H9 (cell line): ENCODE results near the gene SOX30. TPM values are rescaled to one million over a fixed set of nuclear protein-coding genes. Genes with fewer than 3 reads are reported as not detected.

ENCODE experiments used
- DNase-seq: peaks from one replicate; pipeline ENCODE4 v3.0.0-alpha.2; 2017
- H2AFZ ChIP-seq: one replicate; pipeline ENCODE4 v1.6.1; 2013; ENCODE audit warnings: mild to moderate bottlenecking, low read length, control low read depth, moderate library complexity
- H2AK5ac ChIP-seq: 2 replicates; pipeline ENCODE4 v1.6.1; 2013; ENCODE audit warnings: low read length, control low read depth, mixed read lengths; ENCODE audit not compliant: insufficient read length
- H2BK120ac ChIP-seq: one replicate; pipeline ENCODE4 v1.6.1; 2013; ENCODE audit warnings: low read depth, mild to moderate bottlenecking, low read length, control low read depth, inconsistent platforms; ENCODE audit not compliant: poor library complexity, severe bottlenecking
- H2BK12ac ChIP-seq: 2 replicates; pipeline ENCODE4 v1.6.1; 2013; ENCODE audit warnings: low read length, control low read depth, mixed read lengths, low read depth; ENCODE audit not compliant: insufficient read length
- H2BK15ac ChIP-seq: 2 replicates; pipeline ENCODE4 v1.6.1; 2013; ENCODE audit warnings: low read depth, low read length, control low read depth
- H2BK20ac ChIP-seq: one replicate; pipeline ENCODE4 v1.6.1; 2013; ENCODE audit warnings: low read depth, mild to moderate bottlenecking, low read length, control low read depth, inconsistent platforms; ENCODE audit not compliant: poor library complexity, severe bottlenecking
- H2BK5ac ChIP-seq: 2 replicates; pipeline ENCODE4 v1.6.1; 2013; ENCODE audit warnings: low read length, control low read depth, mixed read lengths; ENCODE audit not compliant: insufficient read length
- H3K14ac ChIP-seq: 2 replicates; pipeline ENCODE4 v1.6.1; 2013; ENCODE audit warnings: low read length, control low read depth; ENCODE audit not compliant: insufficient read depth
- H3K18ac ChIP-seq: 2 replicates; pipeline ENCODE4 v1.6.1; 2013; ENCODE audit warnings: low read depth, mild to moderate bottlenecking, mixed read lengths, low read length, control low read depth; ENCODE audit not compliant: insufficient read length
- H3K23ac ChIP-seq: 2 replicates; pipeline ENCODE4 v1.6.1; 2013; ENCODE audit warnings: low read length, control low read depth, mixed read lengths, low read depth; ENCODE audit not compliant: insufficient read length
- H3K23me2 ChIP-seq: 2 replicates; pipeline ENCODE4 v1.6.1; 2013; ENCODE audit warnings: low read depth, mild to moderate bottlenecking, mixed read lengths, low read length, control low read depth; ENCODE audit not compliant: insufficient read length, poor library complexity, severe bottlenecking
- H3K27ac ChIP-seq: 2 replicates; pipeline ENCODE4 v1.5.1; 2013; ENCODE audit warnings: low read length, control low read depth, mixed read lengths, low read depth; ENCODE audit not compliant: insufficient read length
- H3K27me3 ChIP-seq: 2 replicates; pipeline ENCODE4 v1.6.1; 2013; ENCODE audit warnings: low read length, control low read depth, inconsistent platforms; ENCODE audit not compliant: insufficient read depth
- H3K4ac ChIP-seq: 2 replicates; pipeline ENCODE4 v1.6.1; 2013; ENCODE audit warnings: low read depth, mild to moderate bottlenecking, control low read depth, inconsistent platforms, low read length, moderate library complexity
- H3K4me1 ChIP-seq: 2 replicates; pipeline ENCODE4 v1.6.1; 2013; ENCODE audit warnings: low read length, control low read depth, inconsistent platforms; ENCODE audit not compliant: insufficient read depth
- H3K4me2 ChIP-seq: 2 replicates; pipeline ENCODE4 v1.6.1; 2013; ENCODE audit warnings: low read length, control low read depth, mixed read lengths; ENCODE audit not compliant: insufficient read length, insufficient read depth
- H3K56ac ChIP-seq: 2 replicates; pipeline ENCODE4 v1.6.1; 2013; ENCODE audit warnings: low read depth, mild to moderate bottlenecking, mixed read lengths, low read length, control low read depth; ENCODE audit not compliant: insufficient read length
- H3K79me1 ChIP-seq: 2 replicates; pipeline ENCODE4 v1.6.1; 2013; ENCODE audit warnings: low read depth, mild to moderate bottlenecking, moderate library complexity, low read length, control low read depth, inconsistent platforms; ENCODE audit not compliant: insufficient read depth, poor library complexity, severe bottlenecking
- H3K79me2 ChIP-seq: 2 replicates; pipeline ENCODE4 v1.6.1; 2013; ENCODE audit warnings: low read length, control low read depth, inconsistent platforms; ENCODE audit not compliant: insufficient read depth
- H3K9ac ChIP-seq: 2 replicates; pipeline ENCODE4 v1.6.1; 2013; ENCODE audit warnings: low read length, control low read depth, mixed read lengths; ENCODE audit not compliant: insufficient read length; ENCODE audit errors: extremely low read depth
- H3K9me3 ChIP-seq: one replicate; pipeline ENCODE4 v1.6.1; 2013; ENCODE audit warnings: low read depth, low read length, inconsistent platforms; ENCODE audit not compliant: control insufficient read depth
- H3T11ph ChIP-seq: one replicate; pipeline ENCODE4 v1.6.1; 2013; ENCODE audit warnings: mild to moderate bottlenecking, low read length, control low read depth, inconsistent platforms
- H4K20me1 ChIP-seq: one replicate; pipeline ENCODE4 v1.6.1; 2013; ENCODE audit not compliant: control insufficient read depth, insufficient read length, insufficient read depth
- H4K5ac ChIP-seq: 2 replicates; pipeline ENCODE4 v1.6.1; 2013; ENCODE audit warnings: low read depth, mild to moderate bottlenecking, mixed read lengths, low read length, control low read depth; ENCODE audit not compliant: insufficient read length
- H4K8ac ChIP-seq: replicated peaks from 2 replicates; pipeline ENCODE4 v1.6.1; 2013; ENCODE audit warnings: low read length, control low read depth, mixed read lengths, low read depth; ENCODE audit not compliant: insufficient read length
- H4K91ac ChIP-seq: 2 replicates; pipeline ENCODE4 v1.6.1; 2013; ENCODE audit warnings: low read depth, mild to moderate bottlenecking, moderate library complexity, mixed read lengths, low read length, control low read depth; ENCODE audit not compliant: insufficient read length
- H3K27ac Mint-ChIP-seq, 3 experiments: 2 replicates in 2 of 3; 3 replicates in 1 of 3; pipeline ENCODE4 v1.8.0; 2020 to 2021; ENCODE audit warnings: mixed read lengths in 3 of 3, mild to moderate bottlenecking in 1 of 3, moderate library complexity in 1 of 3
- H3K27me3 Mint-ChIP-seq: 2 replicates; pipeline ENCODE4 v1.8.0; 2021; ENCODE audit warnings: low read depth, mild to moderate bottlenecking, moderate library complexity, mixed read lengths
- H3K36me3 Mint-ChIP-seq, 3 experiments: 2 replicates in 2 of 3; 3 replicates in 1 of 3; pipeline ENCODE4 v1.8.0; 2020 to 2021; ENCODE audit warnings: low read depth in 3 of 3, mixed read lengths in 3 of 3; ENCODE audit not compliant: insufficient read depth in 1 of 3
- H3K4me1 Mint-ChIP-seq, 2 experiments: 2 replicates each; pipeline ENCODE4 v1.8.0; 2020; ENCODE audit warnings: mixed read lengths in 2 of 2
- H3K4me3 Mint-ChIP-seq, 2 experiments: 2 replicates in 1 of 2; 3 replicates in 1 of 2; pipeline ENCODE4 v1.8.0; 2020 to 2021; ENCODE audit warnings: mild to moderate bottlenecking in 2 of 2, mixed read lengths in 2 of 2, moderate library complexity in 1 of 2
- H3K9me3 Mint-ChIP-seq, 2 experiments: 2 replicates in 1 of 2; 3 replicates in 1 of 2; pipeline ENCODE4 v1.8.0; 2020; ENCODE audit warnings: mild to moderate bottlenecking in 2 of 2, mixed read lengths in 2 of 2, moderate library complexity in 1 of 2
- CTCF ChIP-seq: fragments of 200-600 bp; sonication (generic); conservative IDR thresholded peaks from 3 replicates; pipeline ENCODE4 v1.8.0; 2021; ENCODE audit warnings: antibody characterized with exemption, mild to moderate bottlenecking
- WGBS: extraction: QIAGEN DNeasy Blood & Tissue Kit; methylation state at CpG from one replicate; pipeline ENCODE4 v1.1.7; 2013; ENCODE audit warnings: missing lambda C conversion rate, low lambda C conversion rate, mixed read lengths; ENCODE audit not compliant: insufficient read length; ENCODE audit errors: extremely low coverage; 5-methylcytosine and 5-hydroxymethylcytosine counted together
- total RNA-seq: library from RNA; stranded (reverse); gene quantifications from 2 replicates; pipeline ENCODE4 v1.2.1, GENCODE V29; 2021

Gene SOX30
- total RNA-seq, 1 experiment from 2014 or later = not detected

GRCh38 chr5:157670662-157671591 lies 18.7 kb upstream of the SOX30 start, which contains the start of gene C5orf52:
Gene C5orf52, plus strand, starts transcription at chr5:157671533. Its CDS starts 82 bp downstream, at chr5:157671615.
- peak within 1 kb of the TSS; percentile 78 to 89 for H3K4me3 Mint-ChIP-seq
- H3K27me3 Mint-ChIP-seq = peaks cover 42% of the 10 kb centered on the region
- H3K14ac ChIP-seq = no peak within 1 kb of the TSS
- H3K4me1 ChIP-seq = no peaks in the 10 kb centered on the region
- H3K4me2 ChIP-seq = peak within 1 kb of the TSS; percentile 48
- H4K91ac ChIP-seq = no peak within 1 kb of the TSS
- no peaks in the 10 kb centered on the region for H3K79me1 ChIP-seq
- TF ChIP-seq CTCF = no peak
- no peaks in the 10 kb centered on the region for H3K79me2 ChIP-seq
- H3K18ac ChIP-seq = no peak within 1 kb of the TSS
- H3K36me3 Mint-ChIP-seq = peaks cover 2 to 9% (median 4%) of the 10 kb centered on the region in 3 experiments; a peak in 5 of 7 replicates
- H2BK12ac ChIP-seq = no peak within 1 kb of the TSS
- H3K9me3 Mint-ChIP-seq = peaks cover 8% of the 10 kb centered on the region in 2 experiments; a peak in 4 of 5 replicates
- no peak within 1 kb of the TSS for H2AK5ac ChIP-seq
- no peak for DNase-seq
- peaks cover 14% of the 10 kb centered on the region; the same call in 1 of the 2 replicates for H3K27me3 ChIP-seq
- H4K20me1 ChIP-seq = no peaks in the 10 kb centered on the region
- no peaks in the 10 kb centered on the region for H3K9me3 ChIP-seq
- H3K27ac Mint-ChIP-seq = peak within 1 kb of the TSS in 1 of 3 experiments; percentile 46; a peak in 1 of 7 replicates
- WGBS = no CpG with 5 or more reads among the region's 59 CpGs
- H3K56ac ChIP-seq = no peak within 1 kb of the TSS
- no peak within 1 kb of the TSS for H3K4ac ChIP-seq
- H3K27ac ChIP-seq = no peak within 1 kb of the TSS
- H4K5ac ChIP-seq = no peak within 1 kb of the TSS
- H3K4me1 Mint-ChIP-seq = peaks cover 0 to 14% of the 10 kb centered on the region in 2 experiments; a peak in 2 of 4 replicates
- no peak within 1 kb of the TSS for H2BK120ac ChIP-seq
- no peak within 1 kb of the TSS for H2BK20ac ChIP-seq
- H2BK15ac ChIP-seq = no peak within 1 kb of the TSS
- no peak within 1 kb of the TSS for H3K9ac ChIP-seq
- no peak within 1 kb of the TSS for H2AFZ ChIP-seq
- no peak within 1 kb of the TSS for H3K23ac ChIP-seq
- no peak within 1 kb of the TSS for H4K8ac ChIP-seq
- H2BK5ac ChIP-seq = no peak within 1 kb of the TSS
- H3K23me2 ChIP-seq = peaks cover 11% of the 10 kb centered on the region
- no peak within 1 kb of the TSS for H3T11ph ChIP-seq
